Activated naive CD4-positive, alpha-beta T cell treated with anti-CD3 and anti-CD28 coated beads, Interleukin-2, amount 50 U/mL, for 16 hours (primary cell): Measurements from ENCODE around the gene BFSP1.

Experiments
- DNase-seq: peaks from one replicate; pipeline ENCODE4 v3.0.0-alpha.2; 2020

Gene BFSP1

DNA sequence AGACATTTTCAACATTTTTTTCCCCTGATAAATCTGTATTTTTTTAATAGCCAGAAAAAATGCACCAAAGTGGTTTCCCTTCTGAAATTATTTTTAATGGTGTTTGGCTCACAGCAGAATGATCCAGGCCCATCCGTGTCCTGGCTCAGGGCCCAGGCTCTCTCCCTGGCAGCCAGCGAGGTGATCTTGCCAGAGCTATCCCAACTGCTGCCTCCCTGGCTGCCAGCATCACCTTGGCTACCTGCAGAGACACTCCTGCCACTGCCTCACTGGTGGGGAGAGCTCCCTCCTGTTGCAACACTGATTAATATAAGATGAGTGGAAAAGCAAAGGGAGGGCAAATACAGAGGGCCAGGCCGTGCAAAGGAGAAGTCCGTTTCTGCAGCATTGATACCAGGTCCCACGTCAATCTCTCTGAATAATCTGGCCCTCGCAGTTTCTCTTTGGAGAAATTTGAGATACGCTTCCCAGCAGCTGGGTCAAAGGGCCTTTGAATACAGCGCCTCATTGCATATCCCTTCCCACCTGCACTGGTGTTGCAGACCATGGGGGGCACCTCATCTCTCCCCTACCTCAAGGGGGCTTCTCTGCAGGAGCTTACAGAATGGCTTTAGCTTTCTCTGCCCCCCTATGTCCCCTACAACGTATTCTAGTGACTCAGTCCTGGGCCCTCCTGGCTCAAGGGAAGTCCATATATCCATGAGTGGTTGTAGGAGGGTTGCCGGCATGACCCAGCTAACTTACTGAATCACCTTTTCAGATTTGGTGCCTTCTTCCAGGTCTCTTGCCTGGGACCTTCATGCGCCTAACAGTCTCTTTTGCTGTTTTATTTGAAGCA lies 25.9 kb upstream of the BFSP1 start:
- DNase-seq: no peak

DNA sequence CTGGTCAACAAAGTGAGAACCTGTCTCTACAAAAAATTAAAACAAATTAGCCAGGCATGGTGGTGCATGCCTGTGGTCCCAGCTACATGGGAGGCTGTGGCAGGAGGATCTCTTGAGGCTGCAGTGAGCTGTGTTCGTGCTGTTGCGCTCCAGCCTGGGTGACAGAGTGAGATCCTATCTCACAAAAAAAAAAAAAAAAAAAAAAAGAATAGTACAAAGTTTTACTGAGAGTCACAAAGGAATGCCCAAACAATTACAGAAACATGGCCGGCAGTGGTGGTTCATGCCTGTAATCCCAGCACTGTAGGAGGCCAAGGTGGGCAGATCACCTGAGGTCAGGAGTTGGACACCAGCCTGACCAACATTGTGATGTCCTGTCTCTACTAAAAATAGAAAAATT lies 23.9 kb upstream of the BFSP1 start:
- DNase-seq: no peak

DNA sequence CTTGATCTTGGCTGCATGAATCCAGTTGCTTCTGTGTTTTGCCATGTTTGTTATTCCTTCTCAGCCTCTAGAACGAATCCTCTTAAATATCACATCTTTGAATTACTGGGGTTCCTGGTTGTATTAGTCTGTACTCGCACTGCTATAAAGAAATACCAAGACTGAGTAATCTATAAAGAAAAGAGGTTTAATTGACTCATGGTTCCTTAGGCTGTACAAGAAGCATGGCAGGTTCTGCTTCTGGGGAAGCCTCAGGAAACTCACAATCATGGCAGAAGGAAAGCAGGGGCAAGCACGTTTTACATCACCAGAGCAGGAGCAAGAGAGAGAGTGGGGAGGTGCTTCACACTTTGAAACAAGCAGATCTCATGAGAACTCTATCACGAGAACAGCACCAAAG lies 18.0 kb upstream of the BFSP1 start:
- no peak for DNase-seq

DNA sequence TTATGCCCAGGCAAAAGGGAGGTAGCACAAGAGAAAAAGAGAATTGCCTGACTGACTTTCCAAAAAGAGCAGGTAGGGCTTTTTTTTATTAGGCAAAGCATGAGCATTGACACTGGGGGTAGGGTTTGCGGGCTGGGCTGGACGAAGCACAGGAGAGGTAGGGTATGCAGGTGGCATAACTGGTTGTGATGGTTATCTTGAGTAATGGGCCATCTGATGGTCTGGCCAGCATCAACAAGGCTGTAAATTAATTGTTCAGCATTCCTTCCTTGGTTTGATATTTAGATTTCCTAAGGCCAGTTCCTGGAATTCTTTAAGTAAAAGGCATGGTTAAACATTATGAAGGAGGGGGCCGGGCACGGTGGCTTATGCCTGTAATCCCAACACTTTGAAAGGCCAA lies 13.9 kb upstream of the BFSP1 start:
- DNase-seq: no peak

DNA sequence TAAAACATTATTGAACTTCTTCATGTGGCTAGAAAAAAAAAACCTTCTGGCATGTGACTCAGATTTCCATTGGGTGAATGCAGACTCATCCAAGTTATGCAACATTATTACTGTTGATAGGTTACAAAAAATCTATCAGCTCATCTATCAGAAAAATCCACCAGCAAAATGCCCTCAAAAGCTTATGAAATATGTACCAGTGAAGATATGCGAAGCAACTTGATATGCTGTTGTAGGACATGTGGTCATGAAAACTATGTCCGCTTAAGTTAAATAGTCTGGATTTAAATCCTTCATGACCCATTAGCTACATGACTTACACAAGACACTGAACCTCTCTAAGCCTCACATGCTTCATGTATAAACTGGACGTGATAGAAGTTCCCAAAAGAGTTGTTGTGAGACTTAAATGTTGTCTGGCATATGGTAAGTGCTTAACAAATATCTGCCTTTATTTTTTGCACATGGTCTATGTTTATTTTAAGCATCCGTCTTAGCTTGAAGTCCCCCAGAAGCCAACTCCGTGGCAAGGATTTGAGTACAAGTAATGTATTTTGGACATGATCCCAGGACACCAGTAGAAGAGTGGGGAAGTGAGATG lies 12.5 kb upstream of the BFSP1 start:
- no peak for DNase-seq

DNA sequence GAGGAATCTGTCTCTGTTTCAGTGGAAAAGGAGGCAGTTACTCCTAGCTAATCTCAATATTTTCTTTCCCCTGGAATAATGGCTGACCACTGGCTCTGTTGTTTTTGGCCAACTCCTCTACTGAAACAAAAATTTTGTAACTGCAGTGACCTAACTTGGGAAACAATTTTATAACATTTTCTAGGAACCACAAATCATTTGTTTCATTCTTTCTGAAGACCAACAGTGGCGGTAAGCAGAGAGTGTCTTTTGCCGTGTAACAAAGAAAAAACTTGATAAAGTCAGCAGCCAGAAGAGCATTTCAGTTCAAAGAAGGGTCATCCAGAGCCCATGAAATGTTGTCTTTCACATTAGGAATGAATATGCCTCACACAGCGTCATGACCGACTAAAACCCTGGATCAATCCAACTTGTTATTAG lies 11.8 kb upstream of the BFSP1 start:
- no peak for DNase-seq

DNA sequence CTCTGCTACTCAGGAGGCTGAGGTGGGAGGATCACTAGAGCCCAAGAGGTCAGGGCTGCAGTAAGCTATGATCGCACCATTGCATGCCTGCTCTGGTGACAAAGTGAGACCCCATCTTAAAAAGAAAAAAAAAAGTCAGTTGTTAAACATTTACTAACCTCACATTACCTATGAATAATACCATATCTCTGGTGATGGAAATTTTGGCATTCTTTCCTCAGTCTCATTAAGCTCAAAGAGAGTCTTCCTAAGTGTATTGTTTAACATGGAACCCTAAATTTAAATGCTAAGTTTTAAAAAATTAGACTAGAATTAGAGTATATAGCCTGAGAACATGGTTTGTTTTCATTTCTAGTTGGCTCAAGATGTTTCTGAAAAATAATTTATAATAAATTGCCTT lies 11.3 kb upstream of the BFSP1 start:
- no peak for DNase-seq

DNA sequence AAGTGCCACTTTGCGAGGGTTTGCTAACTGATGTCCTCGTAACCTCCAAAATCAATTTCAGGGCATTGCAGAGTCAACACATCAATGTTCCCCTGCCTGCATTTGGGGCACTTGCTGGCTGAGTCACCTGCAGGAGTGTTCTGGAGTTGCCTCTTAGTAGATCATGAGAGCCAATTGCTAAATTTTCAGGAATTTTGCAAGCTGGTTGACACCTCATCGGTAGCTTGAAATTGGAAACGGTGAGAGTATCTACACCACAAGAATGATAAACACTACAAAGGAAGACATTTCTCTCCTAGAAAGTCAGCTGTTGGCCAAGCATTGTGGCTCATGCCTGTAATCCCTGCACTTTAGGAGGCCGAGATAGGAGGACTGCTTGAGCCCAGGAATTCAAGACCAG lies 10.8 kb upstream of the BFSP1 start:
- no peak for DNase-seq

DNA sequence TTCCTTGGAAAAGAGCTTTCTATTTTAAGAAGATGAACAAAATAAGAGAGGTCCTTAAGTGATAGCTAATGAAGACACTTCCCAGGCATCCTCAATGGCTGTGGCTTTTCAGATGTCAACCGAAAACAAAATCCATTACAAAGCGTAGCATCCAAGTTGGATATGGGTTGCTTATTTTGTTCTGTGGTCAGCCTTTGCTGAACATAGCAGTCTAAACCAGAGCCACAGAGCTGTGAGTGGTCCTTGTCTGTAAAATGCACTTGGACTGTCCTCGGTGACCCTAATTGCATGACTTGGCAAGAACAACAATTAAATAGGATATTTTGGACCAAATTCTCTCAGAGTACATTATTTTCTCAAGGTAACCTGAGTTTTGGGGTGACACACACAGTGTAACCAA lies 10.4 kb upstream of the BFSP1 start:
- no peak for DNase-seq

DNA sequence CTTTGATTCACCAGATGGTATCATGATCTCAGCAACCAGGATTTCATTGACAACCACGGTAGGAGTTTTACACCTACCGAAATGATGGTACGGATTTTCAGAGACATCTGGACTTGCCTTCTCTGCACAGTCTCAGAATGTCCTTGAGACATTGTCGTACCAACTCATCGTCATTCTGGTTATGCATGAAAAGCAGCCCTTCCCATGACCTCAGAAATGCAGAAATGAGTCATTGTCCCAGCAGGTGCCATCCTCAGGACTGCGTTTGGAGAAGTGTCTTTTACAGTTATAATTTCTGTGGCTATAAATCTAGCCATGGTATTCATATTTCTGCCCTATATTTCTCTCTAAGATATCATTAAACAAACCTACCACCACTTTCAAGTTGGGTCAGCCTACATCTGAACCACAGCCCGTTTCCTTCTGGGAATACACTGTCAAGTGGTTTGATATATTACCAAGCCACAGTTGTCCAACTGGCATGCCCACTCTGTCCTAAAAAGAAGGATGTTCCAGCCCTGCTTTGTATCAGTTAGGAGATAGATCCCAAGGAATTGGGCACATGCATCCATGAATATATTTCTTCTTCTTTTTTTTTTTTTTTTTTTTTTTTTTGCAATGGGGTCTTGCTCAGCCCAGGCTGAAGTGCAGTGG lies 7.5 kb upstream of the BFSP1 start:
- DNase-seq: no peak

DNA sequence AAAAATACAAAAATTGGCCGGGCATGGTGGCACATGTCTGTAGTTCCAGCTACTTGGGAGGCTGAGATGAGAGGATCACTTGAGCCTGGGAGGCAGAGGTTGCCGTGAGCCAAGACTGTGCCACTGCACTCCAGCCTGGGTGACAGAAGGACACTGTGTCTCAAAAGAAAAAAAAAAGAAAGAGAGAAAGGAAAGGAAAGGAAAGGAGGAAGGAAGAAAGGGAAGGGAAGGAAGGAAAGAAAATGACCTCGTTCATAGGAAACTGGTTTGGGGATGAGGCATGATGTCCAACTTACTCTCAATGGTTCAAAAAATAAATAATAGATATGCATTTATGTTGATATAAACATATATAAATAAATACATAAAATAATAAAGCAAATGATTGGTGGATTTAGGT lies 6.8 kb upstream of the BFSP1 start:
- no peak for DNase-seq

DNA sequence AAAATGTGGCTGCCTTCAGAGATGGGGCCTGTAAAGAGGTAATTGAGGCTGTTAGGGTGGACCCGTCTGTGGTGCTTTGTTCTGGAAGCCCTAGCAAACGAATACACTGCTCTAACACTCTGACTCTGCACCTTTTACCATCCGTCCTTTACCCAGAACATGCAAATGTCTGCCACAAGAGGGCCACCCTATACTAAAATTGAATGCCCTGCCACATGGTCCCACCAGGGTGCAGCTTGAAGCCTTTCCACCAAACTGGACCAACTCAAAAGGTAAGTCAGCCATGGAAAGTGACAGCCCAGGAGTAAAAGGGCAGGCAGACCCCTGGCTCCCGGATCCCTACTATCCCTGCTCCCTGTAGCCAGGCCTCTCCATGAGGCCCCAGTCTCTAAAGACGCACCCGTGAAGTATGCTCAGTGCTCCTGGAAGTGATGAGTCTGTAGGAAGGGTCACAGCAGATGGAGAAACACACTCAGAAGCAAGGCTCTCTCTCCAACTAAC lies 5.8 kb upstream of the BFSP1 start:
- DNase-seq: peak; percentile 59

DNA sequence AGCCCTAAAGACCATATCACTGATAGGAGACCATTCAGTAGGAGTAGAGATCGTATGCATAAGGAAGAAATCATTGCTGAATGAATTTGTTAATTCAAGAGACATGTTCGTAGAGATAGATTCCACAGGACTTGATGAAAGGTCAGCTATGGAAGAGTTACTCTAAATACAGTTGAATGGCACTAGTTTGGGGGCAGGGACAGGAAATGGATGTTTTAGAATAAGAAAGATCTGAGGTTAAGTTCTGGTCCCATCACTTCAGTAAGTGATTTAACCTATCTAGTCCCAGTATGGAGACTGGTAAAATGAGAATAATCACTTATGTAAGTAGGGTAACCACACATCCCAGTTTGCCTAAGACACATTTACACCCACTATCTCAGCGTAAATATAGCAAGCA lies 2.9 kb upstream of the BFSP1 start:
- no peak for DNase-seq

DNA sequence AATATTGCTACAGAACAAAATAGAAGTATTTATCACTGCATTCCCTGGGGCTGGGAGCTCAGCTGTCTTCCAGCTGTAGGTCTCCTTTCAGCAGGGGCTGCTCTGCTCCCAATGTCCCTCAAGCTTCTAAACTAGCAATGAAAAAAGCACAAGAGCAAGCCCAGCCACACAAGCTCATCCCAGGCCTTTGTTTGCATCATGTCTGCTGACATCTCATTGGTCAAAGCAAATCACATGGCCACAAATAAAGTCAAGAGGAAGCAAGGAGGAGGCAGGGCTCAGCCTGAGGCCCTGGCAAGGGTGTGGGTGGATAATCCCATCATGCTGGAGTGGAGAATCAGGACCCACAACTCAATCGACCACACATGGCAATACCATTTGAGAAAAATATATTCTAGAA lies 2.2 kb upstream of the BFSP1 start:
- DNase-seq: no peak

DNA sequence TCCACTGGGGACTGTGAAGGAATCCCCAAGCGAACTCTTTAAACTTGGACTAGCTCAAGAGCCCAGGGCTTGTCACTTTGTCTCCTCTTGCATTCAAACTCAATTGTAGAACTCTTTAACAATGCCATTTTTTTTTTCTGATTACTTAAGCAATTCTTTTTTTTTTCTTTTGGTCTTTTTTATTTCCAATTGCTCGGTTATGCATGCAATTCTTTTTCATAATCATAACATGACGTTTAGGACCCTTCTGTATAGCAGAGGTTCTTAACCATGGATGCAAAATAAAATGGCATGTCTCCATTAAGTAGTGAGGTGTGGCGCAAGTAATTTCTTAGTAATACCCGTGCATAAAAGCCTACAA lies 466 bp upstream of the BFSP1 start:
- no peak for DNase-seq

DNA sequence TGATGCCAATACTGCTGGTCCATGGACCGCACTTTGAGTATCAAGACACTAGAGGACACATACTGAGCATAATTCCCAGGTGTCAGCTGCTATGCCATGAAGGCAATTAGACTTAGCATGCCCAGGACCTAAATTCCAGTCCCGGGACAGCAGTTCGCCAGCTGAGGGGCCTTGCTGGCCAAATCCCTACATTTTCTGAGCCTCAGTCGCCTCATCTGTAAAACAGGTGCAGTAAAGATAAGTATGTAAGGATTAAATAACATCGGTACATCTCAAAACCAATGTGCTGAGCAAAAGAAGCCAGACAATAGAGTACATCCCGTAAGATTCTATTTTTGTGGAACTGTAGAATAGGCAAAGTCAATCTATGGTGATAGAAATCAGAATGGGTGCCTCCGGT lies 1.0 kb downstream of the BFSP1 start:
- no peak for DNase-seq

DNA sequence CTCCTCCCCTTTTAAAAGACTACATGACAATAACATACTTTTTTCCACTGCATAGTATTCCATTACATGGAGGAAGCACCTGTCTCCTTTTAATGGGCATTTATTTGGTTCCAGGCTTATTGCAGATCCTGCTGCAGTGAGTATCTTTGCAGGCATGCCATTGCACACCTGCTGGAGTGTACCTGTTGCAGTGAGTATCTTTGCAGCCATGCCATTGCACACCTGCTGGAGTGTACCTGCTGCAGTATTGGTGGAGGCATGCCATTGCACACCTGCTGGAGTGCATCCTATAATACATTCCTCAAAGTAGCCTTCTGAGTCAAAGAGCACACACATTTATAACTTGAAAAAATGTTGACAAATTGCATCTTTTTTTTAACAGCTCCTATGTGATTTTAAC lies 1.6 kb downstream of the BFSP1 start:
- no peak for DNase-seq

DNA sequence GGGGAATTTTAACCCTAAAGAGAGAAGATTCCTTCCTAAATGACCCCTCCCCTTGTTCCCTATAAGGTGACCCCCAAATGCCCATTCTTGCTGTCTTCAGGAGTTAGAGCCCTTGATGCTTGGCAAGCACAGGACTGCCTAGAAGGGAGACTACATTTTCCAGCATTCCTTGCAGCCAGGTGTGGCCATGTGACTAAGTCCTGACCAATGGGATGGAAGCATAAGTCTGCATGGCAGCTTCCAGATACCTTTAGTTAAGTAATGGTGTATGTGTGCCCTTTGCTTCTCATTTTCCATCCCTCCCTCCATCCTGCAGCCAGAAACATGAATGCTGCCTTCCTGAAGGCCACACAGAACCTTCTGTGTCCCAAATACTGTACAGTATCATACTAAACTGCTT lies 5.5 kb downstream of the BFSP1 start:
- no peak for DNase-seq

DNA sequence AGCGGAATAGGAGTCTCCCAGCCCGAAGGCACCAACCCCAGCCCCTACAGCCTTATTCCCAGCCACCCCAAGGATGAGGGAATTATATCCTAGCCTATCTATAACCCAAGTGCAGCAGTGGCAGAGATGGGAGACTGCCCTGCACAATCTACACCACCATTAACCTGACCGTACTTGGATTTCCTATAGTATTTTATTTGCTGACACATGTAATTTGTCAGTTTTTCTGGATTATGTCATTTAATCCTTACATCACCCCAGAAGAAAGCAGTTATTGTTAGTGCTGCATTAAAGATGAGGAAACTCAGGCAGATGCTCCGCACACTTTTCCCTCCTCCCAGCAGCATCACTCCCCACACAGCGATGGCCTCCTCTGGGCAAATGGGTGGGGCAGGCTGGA lies 6.0 kb downstream of the BFSP1 start:
- no peak for DNase-seq

DNA sequence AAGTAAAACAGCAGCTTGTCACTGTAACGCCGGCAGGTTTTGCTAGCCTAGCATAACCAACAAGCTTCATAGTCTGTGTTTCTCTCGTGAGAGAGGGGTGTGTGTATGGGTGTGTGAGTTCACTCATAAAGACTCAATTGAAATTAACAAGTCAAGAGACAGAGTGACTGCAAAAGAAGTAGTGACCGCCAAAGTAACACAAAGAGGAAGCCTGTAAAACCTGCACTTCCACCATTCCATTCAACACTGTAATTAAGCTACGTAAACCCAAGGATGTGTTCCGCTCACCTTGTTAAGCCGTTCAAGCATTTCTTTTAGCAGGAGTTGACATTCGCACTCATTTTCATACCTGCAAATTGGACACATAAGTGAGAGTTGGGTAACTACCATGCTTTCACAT lies 6.6 kb downstream of the BFSP1 start:
- no peak for DNase-seq

DNA sequence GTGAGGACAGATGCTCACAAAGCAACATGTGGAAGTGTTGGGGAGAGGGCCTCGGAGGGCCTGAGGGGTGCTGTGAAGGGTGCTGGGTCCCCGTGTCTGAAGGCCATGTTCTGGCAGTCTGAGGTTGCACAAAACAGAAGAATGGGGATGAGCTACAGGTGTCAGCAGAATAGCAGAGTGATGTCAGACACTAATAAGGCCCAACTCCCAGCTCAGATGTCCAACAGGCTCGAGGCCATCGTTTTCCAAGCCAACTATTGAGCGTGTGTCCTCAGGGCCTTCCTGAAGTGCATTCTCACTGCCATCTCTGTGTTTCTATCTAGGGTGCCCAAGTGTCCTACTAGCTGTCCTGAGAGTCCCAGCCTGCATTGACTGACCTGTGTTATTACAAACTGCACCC lies 7.9 kb downstream of the BFSP1 start:
- no peak for DNase-seq

DNA sequence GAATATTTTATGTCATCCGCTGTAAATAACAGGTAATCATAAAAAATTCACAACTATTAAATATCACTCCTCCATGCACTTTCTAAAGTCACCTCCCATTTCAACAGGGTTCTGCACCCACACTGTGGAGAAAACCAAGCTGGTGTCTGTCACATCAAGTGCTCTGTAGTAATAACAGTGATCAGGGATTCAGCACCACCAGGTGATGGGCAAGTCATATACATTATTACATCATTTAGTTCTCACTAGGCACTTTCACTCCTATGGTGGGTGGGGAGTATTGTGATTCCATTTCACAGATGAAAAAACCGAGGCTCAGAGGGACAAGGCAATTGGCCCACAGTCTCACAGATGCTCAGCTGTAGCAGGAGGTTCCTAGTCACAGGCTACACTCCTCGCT lies 8.7 kb downstream of the BFSP1 start:
- no peak for DNase-seq

DNA sequence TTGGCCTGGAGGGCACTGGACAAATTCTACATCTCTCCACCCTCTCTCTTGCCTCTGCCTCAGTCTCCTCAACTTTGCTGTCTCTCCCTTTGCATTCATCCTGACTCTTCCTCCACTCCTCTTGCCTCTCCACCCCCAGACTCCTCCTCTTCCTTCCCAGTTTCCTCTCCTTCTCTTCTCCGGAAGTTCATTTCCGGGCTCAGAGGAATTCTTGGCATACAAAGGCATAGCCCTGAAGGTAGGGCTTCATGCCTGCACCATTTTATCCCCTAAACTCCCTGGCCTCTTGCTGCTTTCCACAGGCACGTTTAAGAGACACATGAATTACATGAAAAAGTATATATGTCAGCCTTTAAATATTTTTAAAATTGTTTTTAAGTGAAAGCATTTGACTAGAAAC lies 10.6 kb downstream of the BFSP1 start:
- DNase-seq: no peak

DNA sequence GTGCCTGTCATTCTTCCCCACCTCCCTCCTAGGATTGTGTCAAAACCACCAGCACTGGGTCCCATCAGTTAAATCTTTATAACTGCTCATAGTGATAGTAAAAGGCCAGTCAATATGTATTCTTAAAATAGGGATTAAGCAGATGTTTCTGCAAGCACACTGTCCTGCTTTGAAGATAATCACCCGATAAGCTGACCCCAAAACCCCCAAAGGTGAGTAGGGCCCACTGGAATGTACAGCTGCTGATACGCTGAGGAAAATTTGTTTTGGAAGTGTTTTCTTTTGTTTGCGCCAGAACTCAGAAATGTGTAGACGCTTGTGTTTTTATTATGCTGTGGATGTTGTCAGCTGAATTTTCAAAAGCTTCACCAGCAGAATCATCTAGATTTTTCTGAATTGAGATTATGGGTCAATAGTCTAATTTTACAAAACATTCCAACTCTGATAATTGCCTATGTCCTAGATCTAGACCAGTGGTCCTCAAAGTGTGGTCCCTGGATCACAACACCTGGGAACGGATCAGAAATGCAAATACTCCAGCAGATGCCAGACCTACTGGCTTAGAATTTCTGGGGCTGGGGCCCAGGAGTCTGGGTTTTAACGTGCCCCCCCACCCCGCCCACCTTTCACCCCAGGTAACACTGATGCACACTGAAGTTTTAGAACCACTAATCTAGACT lies 11.4 kb downstream of the BFSP1 start:
- no peak for DNase-seq
